ENCODE results near the gene RPRD1B.

The RPRD1B gene

GRCh38 chr20:38036366-38036765, 2.8 kb downstream of the RPRD1B start:
- DNase-seq (ENCODE audit: low spot score), result no peak

DNA sequence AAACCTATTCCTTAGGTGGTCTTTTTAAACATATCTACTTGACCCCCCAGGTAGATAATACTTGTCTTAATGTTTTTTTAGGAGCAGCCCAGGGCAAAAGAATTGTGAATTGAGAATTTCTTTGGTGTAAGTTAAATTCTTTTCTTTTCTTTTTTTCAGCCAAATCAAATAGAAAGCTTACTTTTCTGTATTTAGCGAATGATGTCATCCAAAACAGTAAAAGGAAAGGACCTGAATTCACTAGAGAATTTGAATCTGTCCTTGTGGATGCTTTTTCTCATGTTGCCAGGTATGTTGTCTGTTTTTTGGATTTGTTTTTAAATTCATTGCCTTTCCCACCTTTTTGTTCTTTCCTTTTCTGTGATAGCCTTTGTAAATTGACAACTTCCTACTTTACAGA, 6.7 kb downstream of the RPRD1B start:
- no peak for DNase-seq (ENCODE audit: low spot score)

GRCh38 chr20:38043512-38044300, 10.2 kb downstream of the RPRD1B start:
- DNase-seq (ENCODE audit: low spot score), result peak; percentile 53

DNA sequence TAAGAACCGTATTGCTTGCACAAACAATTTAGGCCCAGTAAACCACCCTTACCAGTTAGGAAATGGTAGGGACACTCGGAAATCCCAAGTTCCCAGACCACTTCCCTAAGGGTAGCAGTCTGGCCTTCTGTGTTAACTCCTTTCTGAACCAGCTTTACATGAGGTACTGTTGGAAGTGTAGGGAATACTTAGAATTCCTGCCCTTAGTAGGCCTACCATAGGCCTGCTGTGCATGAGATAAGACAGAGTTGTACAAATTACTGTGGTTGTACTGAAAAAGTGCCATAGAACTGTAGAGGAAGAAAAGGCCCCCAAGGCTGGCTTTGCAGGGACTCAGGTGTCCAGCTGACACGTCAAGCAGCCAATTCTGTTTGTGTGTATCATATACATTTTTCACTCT, 11.1 kb downstream of the RPRD1B start:
- no peak for DNase-seq (ENCODE audit: low spot score)

DNA sequence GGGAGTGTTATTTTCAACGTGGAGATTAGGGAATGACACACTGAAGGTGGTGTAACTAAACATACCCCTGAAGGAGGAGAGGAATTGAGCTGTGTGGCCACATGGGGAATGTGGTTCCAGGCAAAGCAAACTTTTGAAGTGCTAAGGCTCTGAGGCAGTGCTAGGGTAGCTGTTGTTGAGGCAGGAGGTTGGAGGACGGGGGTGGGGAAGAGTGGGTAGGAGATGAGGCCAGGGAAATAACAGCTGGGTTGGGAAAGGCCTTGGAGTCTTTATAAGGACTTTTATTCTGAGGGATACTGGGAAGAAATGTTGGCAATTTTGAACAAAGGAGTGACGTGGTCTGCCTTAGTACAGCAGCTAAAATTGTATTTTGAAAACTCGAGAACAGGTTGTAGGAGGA, 13.0 kb downstream of the RPRD1B start:
- DNase-seq (ENCODE audit: low spot score), result no peak

DNA sequence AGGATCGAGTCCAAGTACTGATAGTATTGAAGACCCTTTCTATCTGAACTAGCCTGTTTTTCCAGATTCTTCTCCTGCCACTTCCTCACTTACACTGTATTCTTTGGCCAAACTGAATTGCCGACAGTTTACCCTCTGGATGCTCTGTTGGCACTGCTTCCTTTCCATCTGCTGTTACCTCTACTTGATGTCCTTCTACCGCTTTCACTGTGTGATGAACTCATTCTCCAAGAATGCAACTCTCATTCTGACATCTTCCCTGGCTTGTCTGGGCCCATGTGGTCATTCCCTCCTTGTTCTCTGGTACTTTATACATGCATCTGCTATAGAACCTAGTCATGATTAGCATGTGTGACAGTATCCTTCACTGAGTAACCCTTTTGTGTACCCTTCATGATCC, 16.3 kb downstream of the RPRD1B start:
- DNase-seq (ENCODE audit: low spot score), result peak; percentile 54

- DNase-seq (ENCODE audit: low spot score), result no peak
Observed at GRCh38 chr20:38050686-38051085, 17.1 kb downstream of the RPRD1B start.

- no peak for DNase-seq (ENCODE audit: low spot score)
Observed at GRCh38 chr20:38052870-38053269, 19.3 kb downstream of the RPRD1B start.

DNA sequence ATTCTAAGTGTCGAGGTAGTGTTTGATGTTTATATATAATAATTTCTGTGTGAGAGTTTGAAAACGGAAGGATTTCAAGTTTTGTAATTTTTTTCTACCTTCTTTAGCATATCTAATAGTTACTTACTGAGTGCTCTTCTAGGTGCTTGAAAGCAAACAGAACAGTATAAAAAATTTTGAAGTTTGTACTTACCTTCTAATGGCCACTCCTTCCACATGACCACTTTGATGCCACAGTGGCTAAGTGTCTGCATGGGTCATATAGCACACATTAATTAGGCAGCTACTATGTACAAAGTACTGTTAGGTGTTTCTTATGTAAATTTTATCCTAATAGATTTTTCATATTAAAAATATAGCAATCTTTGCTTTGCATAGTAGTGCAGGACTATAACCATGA, 21.1 kb downstream of the RPRD1B start:
- DNase-seq (ENCODE audit: low spot score), result no peak

GRCh38 chr20:38055294-38055693, 21.7 kb downstream of the RPRD1B start:
- no peak for DNase-seq (ENCODE audit: low spot score)

DNA sequence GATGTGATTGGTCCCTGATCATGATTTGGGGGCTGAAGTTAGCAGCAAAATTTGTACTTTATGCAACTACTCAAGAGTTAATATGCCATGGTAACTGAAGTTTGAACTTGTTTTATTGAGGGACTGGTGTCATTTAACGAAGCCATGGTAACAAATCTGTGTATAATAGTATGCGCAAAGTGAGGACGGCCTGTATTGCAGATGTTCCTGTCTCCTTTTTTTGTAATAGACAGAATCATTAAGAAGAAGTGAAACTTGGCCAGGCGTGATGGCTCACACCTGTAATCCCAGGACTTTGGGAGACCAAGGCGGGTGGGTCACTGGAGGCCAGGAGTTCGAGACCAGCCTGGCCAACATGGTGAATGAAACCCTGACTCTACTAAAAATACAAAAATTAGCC, 22.3 kb downstream of the RPRD1B start:
- no peak for DNase-seq (ENCODE audit: low spot score)

DNA sequence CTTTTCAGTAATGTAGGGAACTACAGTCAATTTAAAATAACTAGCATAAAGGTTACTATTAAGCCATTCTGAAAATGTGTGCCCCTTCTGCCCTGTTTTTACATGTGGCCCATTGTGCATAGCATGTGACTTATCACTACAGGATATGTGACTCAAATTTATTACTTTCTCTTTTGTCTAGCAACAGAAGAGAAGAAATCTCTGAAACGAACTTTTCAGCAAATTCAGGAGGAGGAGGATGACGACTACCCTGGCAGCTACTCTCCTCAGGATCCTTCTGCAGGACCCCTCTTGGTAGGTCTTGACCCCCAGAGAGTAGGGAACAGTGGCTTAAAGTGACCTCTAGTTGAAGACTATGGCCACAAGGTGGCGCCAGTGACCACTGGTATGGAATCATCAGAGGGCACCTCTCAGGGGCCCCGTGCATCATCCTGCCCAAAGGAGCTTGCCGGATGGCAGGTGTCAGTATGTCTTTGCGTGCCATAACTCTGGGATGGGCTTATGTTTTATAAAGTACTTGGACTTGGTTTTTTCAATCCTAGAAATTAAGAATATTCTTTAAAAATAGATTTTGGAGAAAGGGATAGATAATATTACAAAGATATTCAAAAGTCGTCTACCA, 23.9 kb downstream of the RPRD1B start:
- DNase-seq (ENCODE audit: low spot score), result peak; percentile 53

- DNase-seq (ENCODE audit: low spot score), result no peak
Observed at GRCh38 chr20:38059832-38060231, 26.3 kb downstream of the RPRD1B start.

DNA sequence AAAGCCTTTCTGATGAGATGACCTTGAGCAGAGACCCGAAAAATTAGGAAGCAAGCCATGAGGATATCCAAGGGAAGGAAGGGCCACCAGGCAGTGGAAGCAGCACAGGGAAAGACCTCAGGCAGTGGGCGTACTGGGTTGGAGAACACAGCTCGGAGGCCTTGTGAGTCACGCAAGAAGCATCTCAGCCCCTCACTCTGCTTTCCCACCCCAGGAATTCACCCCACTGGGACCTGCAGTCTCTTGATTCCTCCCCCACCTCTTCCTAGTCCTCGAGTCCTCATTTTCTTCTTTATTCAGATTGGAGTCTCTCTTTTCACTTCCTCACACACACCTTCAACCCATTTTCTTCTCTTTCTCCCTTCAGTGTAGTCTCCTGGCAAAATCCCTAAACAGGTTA, 27.0 kb downstream of the RPRD1B start:
- no peak for DNase-seq (ENCODE audit: low spot score)

- no peak for DNase-seq (ENCODE audit: low spot score)
Observed at GRCh38 chr20:38061109-38061508, 27.6 kb downstream of the RPRD1B start.

GRCh38 chr20:38062890-38063289, 29.3 kb downstream of the RPRD1B start:
- DNase-seq (ENCODE audit: low spot score), result no peak

DNA sequence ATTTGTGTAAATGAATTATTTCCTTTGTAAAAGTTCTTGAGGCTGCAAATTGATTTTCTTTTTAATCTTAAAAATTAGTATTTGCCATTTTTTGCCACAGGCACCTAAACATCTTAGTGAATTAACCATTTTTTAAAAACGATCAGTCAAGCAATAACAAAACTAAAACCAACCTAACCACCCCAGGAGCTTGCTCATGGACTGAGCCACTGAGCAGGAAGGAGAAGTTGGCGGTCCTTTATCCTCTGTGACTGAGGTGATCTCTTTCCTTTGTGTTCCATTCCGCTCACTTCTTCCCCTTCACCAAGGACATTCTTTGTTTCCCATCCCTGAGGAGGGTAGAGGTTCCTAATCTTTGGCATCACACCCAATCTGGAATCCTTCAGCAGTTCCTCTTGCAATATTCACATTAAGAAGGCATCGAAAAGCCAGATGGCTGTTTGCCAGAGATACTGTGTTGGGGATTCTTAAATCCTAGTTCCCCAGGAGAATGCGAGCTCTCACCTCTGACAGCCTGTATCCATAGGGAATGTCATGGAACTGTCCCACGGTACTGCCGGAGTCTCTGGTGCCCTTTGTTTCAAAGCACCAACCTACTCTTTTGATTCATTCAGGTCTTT, 30.5 kb downstream of the RPRD1B start:
- DNase-seq (ENCODE audit: low spot score), result no peak

- DNase-seq (ENCODE audit: low spot score), result no peak
Observed at GRCh38 chr20:38065764-38066375, 32.3 kb downstream of the RPRD1B start.

GRCh38 chr20:38066969-38067716, 33.6 kb downstream of the RPRD1B start:
- DNase-seq (ENCODE audit: low spot score), result no peak

DNA sequence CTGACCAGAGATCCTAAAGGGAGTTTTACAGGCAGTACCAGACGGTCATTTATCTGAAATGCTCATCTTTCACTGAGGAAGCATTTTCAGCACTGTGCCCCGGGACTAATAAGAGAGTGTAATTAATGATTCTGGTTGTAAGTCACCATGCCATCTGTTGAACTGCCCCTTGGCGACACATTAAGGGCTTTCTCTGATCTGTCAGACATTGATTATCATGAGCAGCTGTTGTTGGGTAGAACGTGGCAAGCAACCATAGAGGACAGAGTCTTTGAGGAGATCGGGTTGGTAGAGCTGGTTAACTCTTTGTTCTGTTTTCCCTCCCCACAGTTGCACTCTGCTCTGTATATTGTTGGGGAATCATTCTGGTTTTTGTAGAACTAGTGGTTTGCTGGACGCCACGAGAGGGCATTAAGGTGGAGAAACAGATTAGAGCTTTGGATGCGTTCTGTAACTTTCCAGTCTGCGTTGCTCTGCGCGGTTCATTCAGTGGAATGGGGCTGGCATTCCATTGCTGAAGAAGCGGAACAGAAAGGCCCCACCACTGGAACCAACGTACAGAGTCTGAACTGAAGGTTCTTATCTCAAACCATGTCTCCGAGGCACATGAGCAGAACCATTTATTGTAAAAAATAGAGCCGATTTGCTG, 34.3 kb downstream of the RPRD1B start:
- DNase-seq (ENCODE audit: low spot score), result no peak

GRCh38 chr20:38072898-38073297, 39.4 kb downstream of the RPRD1B start:
- no peak for DNase-seq (ENCODE audit: low spot score)
